DND-41 (cell line): ENCODE results near the gene RNF26.

Source experiments
- ATAC-seq: fragments of 200-7000 bp; cut with Tn5 transposase; 3 replicates; pipeline ENCODE4 v1.9.1; 2021; ENCODE audit warnings: low read depth; ENCODE audit not compliant: insufficient read depth
- DNase-seq: peaks from one replicate; pipeline ENCODE4 v3.0.0-alpha.2; 2020
- H2AFZ ChIP-seq: 2 replicates; pipeline ENCODE4 v1.6.0; 2012; ENCODE audit warnings: low read depth, low read length
- H3K27ac ChIP-seq: 2 replicates; pipeline ENCODE4 v1.5.1; 2012; ENCODE audit warnings: low read length, inconsistent platforms
- H3K27me3 ChIP-seq: fragments of 200-600 bp; sonication (generic); 2 replicates; pipeline ENCODE4 v1.6.0; 2012; ENCODE audit warnings: low read length, mild to moderate bottlenecking, inconsistent platforms; ENCODE audit not compliant: insufficient read depth, poor library complexity
- H3K36me3 ChIP-seq: 2 replicates; pipeline ENCODE4 v1.5.1; 2012; ENCODE audit warnings: low read length, inconsistent platforms; ENCODE audit not compliant: insufficient read depth
- H3K4me1 ChIP-seq: 2 replicates; pipeline ENCODE4 v1.5.1; 2012; ENCODE audit warnings: mild to moderate bottlenecking, low read length; ENCODE audit not compliant: insufficient read depth
- H3K4me2 ChIP-seq: 2 replicates; pipeline ENCODE4 v1.6.0; 2012; ENCODE audit warnings: mild to moderate bottlenecking, moderate library complexity, low read length, inconsistent platforms; ENCODE audit not compliant: insufficient read depth
- H3K4me3 ChIP-seq, 2 experiments: fragments of 200-600 bp in 1 of 2; shearing (Covaris generic) in 1 of 2; 2 replicates each; pipeline ENCODE4 v1.5.1; 2012 to 2016; ENCODE audit warnings: inconsistent platforms in 2 of 2, low read length in 2 of 2, mild to moderate bottlenecking in 2 of 2, low read depth in 1 of 2, moderate library complexity in 1 of 2
- H3K79me2 ChIP-seq: 2 replicates; pipeline ENCODE4 v1.6.0; 2012; ENCODE audit warnings: low read length, inconsistent platforms; ENCODE audit not compliant: insufficient read depth
- H3K9ac ChIP-seq: 2 replicates; pipeline ENCODE4 v1.6.0; 2012; ENCODE audit warnings: low read depth, mild to moderate bottlenecking, inconsistent platforms, low read length, moderate library complexity
- H3K9me3 ChIP-seq: 2 replicates; pipeline ENCODE4 v1.5.1; 2012; ENCODE audit warnings: low read length, moderate library complexity, mild to moderate bottlenecking, inconsistent platforms; ENCODE audit not compliant: insufficient read depth, severe bottlenecking
- H4K20me1 ChIP-seq: 2 replicates; pipeline ENCODE4 v1.6.0; 2012; ENCODE audit warnings: low read length; ENCODE audit not compliant: insufficient read depth
- EZH2 ChIP-seq: IDR thresholded peaks from 3 replicates; pipeline ENCODE4 v1.6.1; 2012; ENCODE audit warnings: borderline replicate concordance, low read depth, mild to moderate bottlenecking, moderate library complexity, low read length, inconsistent platforms; ENCODE audit not compliant: severe bottlenecking
- TF ChIP-seq, protein P1 (sequence below): IDR thresholded peaks from 2 replicates; pipeline ENCODE4 v1.5.1; 2012; ENCODE audit warnings: borderline replicate concordance, low read length, moderate library complexity, mild to moderate bottlenecking; ENCODE audit not compliant: poor library complexity, severe bottlenecking; ENCODE audit errors: extremely low read depth

RNF26 gene

DNA sequence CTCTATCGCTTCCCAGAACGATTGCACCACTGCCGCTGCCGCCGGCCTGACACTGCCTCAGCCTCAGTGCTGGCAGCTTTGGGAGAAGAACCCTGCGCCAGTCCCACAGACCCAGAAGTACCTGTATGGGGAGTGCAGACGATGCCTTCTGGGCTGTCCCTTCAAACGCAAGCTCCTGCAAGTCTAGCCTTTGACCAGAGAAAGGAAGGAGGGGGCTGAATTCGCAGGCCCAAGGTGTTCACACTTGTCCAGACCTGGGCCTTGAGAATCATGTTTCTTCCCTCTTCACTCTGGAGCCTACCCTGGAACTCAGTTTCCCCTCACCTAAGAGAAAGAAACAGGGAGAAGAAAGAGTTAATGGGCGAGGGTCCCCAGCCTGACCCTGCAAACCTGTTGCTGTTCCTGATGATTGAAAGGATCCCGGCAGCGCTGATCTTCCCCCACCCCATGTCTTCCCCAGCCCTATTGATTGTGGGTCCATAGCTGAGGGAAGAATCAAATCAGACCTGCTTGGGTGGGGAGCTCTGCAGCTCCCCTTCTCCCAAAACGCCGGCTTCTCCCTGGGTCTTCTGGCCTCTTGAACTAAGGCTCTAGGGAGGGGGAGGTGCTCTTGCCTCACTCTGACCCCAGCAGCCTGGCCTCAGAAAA is 16.6 kb upstream of the RNF26 start:
- peaks cover 39% of the 10 kb centered on the region for H3K4me1 ChIP-seq
- H2AFZ ChIP-seq: no peak overlapping the region
- no peak overlapping the region for H3K27ac ChIP-seq
- DNase-seq (no peak), ATAC-seq (no peak)
- no peaks in the 10 kb centered on the region for H3K79me2 ChIP-seq
- H3K36me3 ChIP-seq: no peaks in the 10 kb centered on the region
- peak; percentile 56 for TF ChIP-seq EZH2
- TF ChIP-seq, protein P1, sequence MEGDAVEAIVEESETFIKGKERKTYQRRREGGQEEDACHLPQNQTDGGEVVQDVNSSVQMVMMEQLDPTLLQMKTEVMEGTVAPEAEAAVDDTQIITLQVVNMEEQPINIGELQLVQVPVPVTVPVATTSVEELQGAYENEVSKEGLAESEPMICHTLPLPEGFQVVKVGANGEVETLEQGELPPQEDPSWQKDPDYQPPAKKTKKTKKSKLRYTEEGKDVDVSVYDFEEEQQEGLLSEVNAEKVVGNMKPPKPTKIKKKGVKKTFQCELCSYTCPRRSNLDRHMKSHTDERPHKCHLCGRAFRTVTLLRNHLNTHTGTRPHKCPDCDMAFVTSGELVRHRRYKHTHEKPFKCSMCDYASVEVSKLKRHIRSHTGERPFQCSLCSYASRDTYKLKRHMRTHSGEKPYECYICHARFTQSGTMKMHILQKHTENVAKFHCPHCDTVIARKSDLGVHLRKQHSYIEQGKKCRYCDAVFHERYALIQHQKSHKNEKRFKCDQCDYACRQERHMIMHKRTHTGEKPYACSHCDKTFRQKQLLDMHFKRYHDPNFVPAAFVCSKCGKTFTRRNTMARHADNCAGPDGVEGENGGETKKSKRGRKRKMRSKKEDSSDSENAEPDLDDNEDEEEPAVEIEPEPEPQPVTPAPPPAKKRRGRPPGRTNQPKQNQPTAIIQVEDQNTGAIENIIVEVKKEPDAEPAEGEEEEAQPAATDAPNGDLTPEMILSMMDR: no peak
- peak overlapping the region; percentile 44; the same call in 1 of the 2 replicates for H3K9ac ChIP-seq
- H4K20me1 ChIP-seq: peaks cover 19% of the 10 kb centered on the region
- peak overlapping the region; percentile 97; the same call in 1 of the 2 replicates for H3K4me2 ChIP-seq
- peaks cover 53% of the 10 kb centered on the region for H3K27me3 ChIP-seq
- H3K9me3 ChIP-seq: no peaks in the 10 kb centered on the region
- H3K4me3 ChIP-seq: peak overlapping the region in 1 of 2 experiments; percentile 50; a peak in 1 of 4 replicates

DNA sequence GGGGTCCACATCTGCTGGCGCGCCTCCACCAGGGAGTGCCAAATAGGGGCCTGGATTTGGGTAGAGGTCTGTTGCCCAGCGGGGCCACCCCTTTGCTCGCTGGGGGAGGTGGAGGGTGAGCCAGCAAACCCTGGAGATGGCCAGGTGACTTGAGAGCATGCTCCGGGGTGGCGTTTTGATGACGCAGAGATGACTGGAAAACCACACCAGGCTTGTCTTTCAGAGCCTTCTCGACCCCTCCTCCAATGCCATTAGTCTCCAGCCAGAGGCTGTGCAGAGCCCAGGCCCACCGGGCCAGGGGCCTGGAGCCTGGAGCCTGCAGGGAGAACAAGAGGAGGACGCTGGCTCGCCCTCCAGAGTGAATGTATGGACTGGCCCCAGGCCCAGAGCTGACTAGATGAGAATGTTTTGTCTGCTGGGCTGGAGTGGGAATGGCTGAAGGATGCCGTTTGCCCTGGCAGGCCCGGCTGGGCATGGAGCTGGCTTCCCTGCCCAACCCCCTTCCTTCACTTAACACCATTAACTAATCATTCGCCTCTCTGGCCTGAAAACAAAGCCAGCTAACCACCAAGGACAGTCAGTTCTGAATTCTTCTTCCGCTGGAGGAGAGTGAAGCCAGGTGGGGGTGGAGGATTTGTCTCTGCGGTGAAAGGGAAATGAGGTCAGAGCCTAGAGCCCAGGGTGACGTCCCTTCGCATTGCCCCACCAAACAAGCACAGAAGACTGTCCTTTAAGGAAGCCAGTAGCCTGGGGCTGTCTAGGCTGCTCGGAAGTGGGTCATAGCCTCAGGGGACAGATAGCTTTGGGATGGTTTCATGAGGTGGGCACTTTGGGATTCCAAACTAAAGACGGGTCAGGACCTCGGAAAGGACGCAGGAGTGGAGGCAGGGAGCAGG is 15.8 kb upstream of the RNF26 start:
- H3K4me3 ChIP-seq: no peak overlapping the region
- H3K4me2 ChIP-seq: no peak overlapping the region

DNA sequence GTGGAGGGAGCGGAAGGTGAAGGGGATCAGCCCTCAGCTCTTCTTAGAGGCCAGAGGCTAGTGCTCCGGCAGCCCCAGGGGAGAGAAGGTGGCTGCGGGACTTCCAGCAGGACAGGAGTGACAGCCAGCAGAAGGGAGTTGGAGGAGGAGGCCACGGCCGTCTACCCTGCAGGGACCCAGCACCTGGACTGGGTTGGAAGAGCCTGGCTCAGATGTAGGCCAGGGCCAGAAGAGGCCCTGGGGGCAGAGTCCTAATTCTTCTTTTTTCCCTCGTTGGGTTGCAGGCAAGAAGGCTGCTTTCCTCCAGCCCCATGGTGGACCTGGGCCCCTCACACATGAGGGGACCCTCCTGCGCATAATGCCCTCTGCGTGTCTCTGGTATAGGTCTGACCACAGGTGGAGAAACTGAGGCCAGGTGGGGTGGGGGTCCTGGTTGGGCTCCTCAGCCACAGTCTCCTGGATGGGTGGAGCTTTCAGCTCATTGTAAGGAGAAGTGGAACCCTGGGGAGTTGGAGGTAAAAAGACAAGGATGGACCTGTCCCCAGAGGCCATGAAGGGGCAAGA is 15.1 kb upstream of the RNF26 start:
- Histone ChIP-seq H3K4me1 (peaks cover 39% of the 10 kb centered on the region), H3K27me3 (peaks cover 53% of the 10 kb centered on the region), H4K20me1 (peaks cover 19% of the 10 kb centered on the region), H3K9me3 (no peaks in the 10 kb centered on the region), H3K4me3 (no peak overlapping the region), H3K4me2 (no peak overlapping the region), H3K27ac (no peak overlapping the region), H3K36me3 (no peaks in the 10 kb centered on the region), H2AFZ (no peak overlapping the region), H3K79me2 (no peaks in the 10 kb centered on the region), H3K9ac (no peak overlapping the region)
- ATAC-seq: no peak
- DNase-seq: no peak
- TF ChIP-seq EZH2: no peak
- TF ChIP-seq, protein P1: no peak

More for the DNA sequence above, 15.8 kb upstream of the RNF26 start:
- H3K4me1 ChIP-seq: peaks cover 39% of the 10 kb centered on the region
- TF ChIP-seq, protein P1: no peak
- no peak for TF ChIP-seq EZH2
- H3K27me3 ChIP-seq: peaks cover 53% of the 10 kb centered on the region
- no peaks in the 10 kb centered on the region for H3K9me3 ChIP-seq
- peaks cover 19% of the 10 kb centered on the region for H4K20me1 ChIP-seq
- no peaks in the 10 kb centered on the region for H3K79me2 ChIP-seq
- DNase-seq (no peak), ATAC-seq (no peak)
- no peak overlapping the region for H3K27ac ChIP-seq
- H2AFZ ChIP-seq: no peak overlapping the region
- H3K9ac ChIP-seq: no peak overlapping the region
- no peaks in the 10 kb centered on the region for H3K36me3 ChIP-seq
